Left ventricle myocardium inferior (tissue), 1 donor: ENCODE measurements around the gene SLC35E4. TPM values are rescaled to one million over a fixed set of nuclear protein-coding genes. Genes with fewer than 3 reads are reported as not detected.

ENCODE experiments used
- DNase-seq: peaks from one replicate; pipeline ENCODE4 v3.0.0-alpha.2; 2020
- H3K27ac ChIP-seq: fragments of 200-600 bp; replicated peaks from 2 replicates; pipeline ENCODE4 v1.8.0; 2021
- H3K27me3 ChIP-seq: fragments of 200-600 bp; 2 replicates; pipeline ENCODE4 v1.8.0; 2021; ENCODE audit warnings: low read depth
- H3K36me3 ChIP-seq: fragments of 200-600 bp; 2 replicates; pipeline ENCODE4 v1.8.0; 2021
- H3K4me1 ChIP-seq: fragments of 200-600 bp; 2 replicates; pipeline ENCODE4 v1.8.0; 2021
- H3K4me3 ChIP-seq: fragments of 200-600 bp; 2 replicates; pipeline ENCODE4 v1.8.0; 2021; ENCODE audit warnings: mild to moderate bottlenecking, moderate library complexity
- H3K9me3 ChIP-seq: fragments of 200-600 bp; replicated peaks from 2 replicates; pipeline ENCODE4 v1.8.0; 2021
- CTCF ChIP-seq: fragments of 200-600 bp; IDR thresholded peaks from 2 replicates; pipeline ENCODE4 v1.8.0; 2021; ENCODE audit warnings: antibody characterized with exemption, mild to moderate bottlenecking, borderline replicate concordance
- intact Hi-C: fragments of 100-400 bp; cut with micrococcal nuclease; formaldehyde crosslinking; loops from one replicate; pipeline ENCODE4 v1.11.0; 2022
- total RNA-seq: library from RNA; stranded (reverse); fragmentation: NEBNext Ultra II Directional; extraction: Animal tissue kit (Norgen Biotek cat#: 25700); gene quantifications from one replicate; pipeline ENCODE4 v1.2.1, GENCODE V29; 2021
- donor health status: DM: no; HTN: yes; CAD: no; lungs with severe emphysema.

The SLC35E4 gene
- total RNA-seq, 1 donor from 2014 or later = 3.8 TPM

GRCh38 chr22:30694640-30695350, 59.2 kb downstream of the SLC35E4 start, which contains the start of gene OSBP2:
OSBP2 (plus strand) TSS chr22:30694874; CDS start chr22:30694910, 36 bp downstream.
- peak; percentile 27 for DNase-seq
- intact Hi-C loops = no loop called here

GRCh38 chr22:30695351-30695851, 59.8 kb downstream of the SLC35E4 start:
- Histone ChIP-seq H3K27me3 (peaks cover 18% of the 10 kb centered on the region), H3K9me3 (no peaks in the 10 kb centered on the region)

More at GRCh38 chr22:30694640-30695350, 59.2 kb downstream of the SLC35E4 start, which contains the start of gene OSBP2:
- Histone ChIP-seq H3K36me3 (no peaks in the 10 kb centered on the region), H3K27me3 (peaks cover 18% of the 10 kb centered on the region), H3K4me1 (peaks cover 15% of the 10 kb centered on the region), H3K27ac (peak within 1 kb of the TSS; percentile 71), H3K4me3 (peak within 1 kb of the TSS; percentile 75), H3K9me3 (no peaks in the 10 kb centered on the region)
- peak; percentile 18 for TF ChIP-seq CTCF

GRCh38 chr22:30695871-30696655, 60.5 kb downstream of the SLC35E4 start:
- intact Hi-C loops = no loop called here
- TF ChIP-seq CTCF = no peak
- Histone ChIP-seq H3K27ac (no peak overlapping the region), H3K9me3 (no peaks in the 10 kb centered on the region), H3K27me3 (peaks cover 18% of the 10 kb centered on the region), H3K36me3 (no peaks in the 10 kb centered on the region), H3K4me1 (peaks cover 15% of the 10 kb centered on the region), H3K4me3 (peak overlapping the region; percentile 75)
- DNase-seq = no peak

More at GRCh38 chr22:30695351-30695851, 59.8 kb downstream of the SLC35E4 start:
- intact Hi-C loops = no loop called here
- no peaks in the 10 kb centered on the region for H3K36me3 ChIP-seq
- peak overlapping the region; percentile 75 for H3K4me3 ChIP-seq
- no peak for DNase-seq
- peaks cover 15% of the 10 kb centered on the region for H3K4me1 ChIP-seq
- no peak for TF ChIP-seq CTCF
- no peak overlapping the region for H3K27ac ChIP-seq

Other genes starting within 250 kb of the SLC35E4 start
- gene RNF215, start 248.4 kb upstream of the SLC35E4 start, total RNA-seq = 4.9 TPM
- gene SEC14L2, start 238.8 kb upstream of the SLC35E4 start, total RNA-seq = 1.2 TPM
- 19.7 TPM for gene MTFP1, start 210.0 kb upstream of the SLC35E4 start, total RNA-seq
- not detected for gene SEC14L3, start 163.8 kb upstream of the SLC35E4 start, total RNA-seq
- gene SEC14L4, start 130.1 kb upstream of the SLC35E4 start, total RNA-seq = 0.11 TPM
- not detected for gene SEC14L6, start 89.0 kb upstream of the SLC35E4 start, total RNA-seq
- gene GAL3ST1, start 61.1 kb upstream of the SLC35E4 start, total RNA-seq = 0.16 TPM
- gene PES1, start 43.9 kb upstream of the SLC35E4 start, total RNA-seq = 23.1 TPM
- 14.1 TPM for gene TCN2, start 28.6 kb upstream of the SLC35E4 start, total RNA-seq
- gene DUSP18, start 32.1 kb downstream of the SLC35E4 start, total RNA-seq = 2.7 TPM
- gene OSBP2, start 59.1 kb downstream of the SLC35E4 start, total RNA-seq = 22.2 TPM